ENCODE results near the gene KRTAP10-3. TPM values are rescaled to one million over a fixed set of nuclear protein-coding genes. Genes with fewer than 3 reads are reported as not detected.

Gene KRTAP10-3
- total and polyA plus RNA-seq, 9 of the 15 experiments (the other 6 are each of a cell fraction or from before 2014, with no cell fraction given), result not detected

DNA sequence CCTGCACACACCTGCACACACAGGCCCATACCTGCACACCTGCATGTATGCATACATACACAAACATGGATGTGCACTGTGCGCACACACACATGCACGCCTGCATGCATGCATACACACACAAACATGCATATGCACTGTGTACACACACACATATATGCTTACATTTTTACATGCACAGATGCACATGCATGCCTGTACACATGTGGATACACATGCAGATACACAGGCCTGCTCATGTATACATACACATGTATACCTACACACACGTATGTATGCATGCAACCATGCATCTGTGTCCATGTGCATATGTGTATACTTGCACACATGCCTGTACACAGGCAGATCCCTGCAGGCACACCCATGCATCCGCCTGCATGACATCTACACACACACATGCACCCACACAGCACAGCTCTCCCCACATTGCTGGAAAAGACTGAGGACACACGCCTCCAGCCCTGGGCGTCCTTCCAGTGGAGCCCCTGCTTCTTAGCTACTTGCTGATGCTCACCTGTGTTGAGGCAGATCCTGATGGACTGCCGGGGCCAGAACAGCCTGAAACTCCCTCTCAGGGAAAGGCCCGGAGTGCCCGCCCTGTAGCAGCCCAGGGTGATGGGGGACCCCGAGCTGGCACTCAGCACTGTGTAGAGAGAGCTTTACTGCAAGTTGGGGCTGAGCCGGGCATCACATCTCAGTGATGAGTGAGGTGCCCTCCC is 47.2 kb downstream of the KRTAP10-3 start:
- H3K9me1 ChIP-seq (ENCODE audit: control insufficient read depth, insufficient read depth, low read length), result no peaks in the 10 kb centered on the region
- no peak overlapping the region for H2AFZ ChIP-seq (ENCODE audit: low read depth, low read length)
- H3K36me3 ChIP-seq (ENCODE audit: control insufficient read depth, insufficient read depth, low read length), result no peaks in the 10 kb centered on the region
- no peak for ATAC-seq
- H4K20me1 ChIP-seq (replicated peaks; ENCODE audit: control insufficient read depth, insufficient read depth, low read length), result peaks cover 15% of the 10 kb centered on the region
- 1% methylated on average over 11 of the region's 11 CpGs for WGBS (ENCODE audit: insufficient coverage, low coverage, missing lambda C conversion rate)
- no TSS peak for BruUV-seq (replicated peaks)
- H3K9me3 ChIP-seq (replicated peaks; ENCODE audit: control insufficient read depth, insufficient read depth, low read depth, low read length), result no peaks in the 10 kb centered on the region
- H3K9ac ChIP-seq (ENCODE audit: insufficient read depth in 1 of 2, low read depth in 2 of 2, low read length in 2 of 2), result no peak overlapping the region
- no peak for DNase-seq (ENCODE audit: extremely low read depth in 1 of 4, low spot score in 3 of 4)
- in situ Hi-C loops (cut with MboI), result no loop called here
- ChIA-PET CTCF (ENCODE audit: low intra/inter-chr PET ratio) (interaction anchor here (1.2 to 2.2 kb wide), 3 partner anchors 207 to 421 kb away, joined by 3 to 16 read pairs (median 3); no protein-coding TSS in a partner anchor), POLR2A (interaction anchor here (1.1 to 1.3 kb wide), 2 partner anchors 10 to 238 kb away, joined by 3 read pairs; no protein-coding TSS in a partner anchor)
- no peak for FAIRE-seq
- peaks cover 25 to 54% of the 10 kb centered on the region in 2 experiments for H3K27me3 ChIP-seq (ENCODE audit: control insufficient read depth in 2 of 2, insufficient read depth in 2 of 2, low read length in 2 of 2)
- no peak overlapping the region for H3K27ac ChIP-seq (ENCODE audit: extremely low read depth, low read depth, low read length)
- H3K4me3 ChIP-seq, result no peak overlapping the region
- intact Hi-C loops (cut with micrococcal nuclease), result loop anchor here (2.0 to 10.0 kb wide), 2 partner anchors 281 to 413 kb away; partner anchors contain the start of gene ITGB2
- peak in 1 of 2 experiments; percentile 80; a peak in 1 of 4 replicates for TF ChIP-seq KDM1A (IDR thresholded peaks at IDR 0.05)
- no peak for TF ChIP-seq FOXP1 (CRISPR knock-in tag; IDR thresholded peaks at IDR 0.05)
- H3K79me2 ChIP-seq (ENCODE audit: control insufficient read depth, insufficient read depth, low read length), result no peaks in the 10 kb centered on the region
- peak overlapping the region; percentile 70; the same call in 1 of the 2 replicates for H3K4me2 ChIP-seq (ENCODE audit: insufficient read depth, low read length)
- peaks cover 0 to 22% of the 10 kb centered on the region in 2 experiments; a peak in 2 of 5 replicates for H3K4me1 ChIP-seq (replicated peaks in 1 of 2; ENCODE audit: control insufficient read depth in 2 of 2, insufficient read depth in 2 of 2, low read length in 2 of 2)
